Spleen (tissue), 13 donors: Measurements from ENCODE around the gene EPSTI1. TPM values are rescaled to one million over a fixed set of nuclear protein-coding genes. Genes with fewer than 3 reads are reported as not detected.
"Not testable (repeated sequence)": the region's sequence is repeated elsewhere in the genome, so short reads cannot be mapped to it uniquely, and the experiment has no call there.

Experiments used
- DNase-seq: peaks from one replicate; pipeline ENCODE4 v3.0.0-alpha.2; 2020
- H3K27ac ChIP-seq, 8 donors: fragments of 200-600 bp; sonication (generic) in 7 of 8; 1 replicate in 4 of 8; 2 replicates in 4 of 8; pipeline versions ENCODE4 v1.5.0 to v1.8.0; 2016 to 2021; ENCODE audit warnings: inconsistent platforms in 4 of 8, mild to moderate bottlenecking in 4 of 8, moderate library complexity in 1 of 8
- H3K27me3 ChIP-seq, 7 donors: fragments of 200-600 bp; sonication (generic) in 6 of 7; replicated peaks in 1 of 7; 1 replicate in 4 of 7; 2 replicates in 3 of 7; pipeline versions ENCODE4 v1.5.0 to v1.8.0; 2016 to 2021; ENCODE audit warnings: inconsistent platforms in 3 of 7, mild to moderate bottlenecking in 1 of 7
- H3K36me3 ChIP-seq, 6 donors: fragments of 200-600 bp; sonication (generic) in 5 of 6; 1 replicate in 4 of 6; 2 replicates in 2 of 6; pipeline versions ENCODE4 v1.5.0 to v1.8.0; 2016 to 2021; ENCODE audit warnings: inconsistent platforms in 2 of 6
- H3K4me1 ChIP-seq, 6 donors: fragments of 200-600 bp; sonication (generic) in 5 of 6; 1 replicate in 3 of 6; 2 replicates in 3 of 6; pipeline versions ENCODE4 v1.5.0 to v1.8.0; 2016 to 2021; ENCODE audit warnings: inconsistent platforms in 3 of 6
- H3K4me3 ChIP-seq, 8 donors: fragments of 200-600 bp; sonication (generic) in 7 of 8; 1 replicate in 4 of 8; 2 replicates in 4 of 8; pipeline versions ENCODE4 v1.5.0 to v1.8.0; 2016 to 2021; ENCODE audit warnings: inconsistent platforms in 4 of 8, mild to moderate bottlenecking in 4 of 8, moderate library complexity in 2 of 8
- H3K9me3 ChIP-seq, 8 donors: fragments of 200-600 bp; sonication (generic) in 7 of 8; 1 replicate in 4 of 8; 2 replicates in 4 of 8; pipeline versions ENCODE4 v1.5.0 to v1.8.0; 2016 to 2021; ENCODE audit warnings: inconsistent platforms in 4 of 8
- POLR2A ChIP-seq, 3 donors: fragments of 450-650 bp; IDR thresholded peaks; one replicate each; pipeline ENCODE4 v1.5.1; 2017; ENCODE audit warnings: antibody characterized with exemption in 3 of 3, mild to moderate bottlenecking in 1 of 3
- POLR2AphosphoS5 ChIP-seq, 3 donors: sonication (generic); formaldehyde crosslinking; IDR thresholded peaks; one replicate each; pipeline ENCODE4 v1.5.1; 2017; ENCODE audit warnings: antibody characterized with exemption in 3 of 3
- WGBS, 5 donors: extraction: QIAGEN DNeasy Blood & Tissue Kit in 3 of 5; methylation state at CpG; one replicate each; pipeline versions ENCODE4 v1.1.5 to v1.1.7; 2013 to 2018; 5-methylcytosine and 5-hydroxymethylcytosine counted together
- intact Hi-C: fragments of 100-400 bp; cut with DNase I; formaldehyde crosslinking; loops from one replicate; pipeline ENCODE4 v1.15.0; 2023; ENCODE audit warnings: low total_unique reads
- long read RNA-seq, 2 donors: transcript quantifications; one replicate each; lab custom pipeline, GENCODE V29; 2026
- polyA plus RNA-seq, 3 donors: library from polyadenylated mRNA; stranded (reverse); fragments of 200-250 nt; gene quantifications; one replicate each; pipeline ENCODE4 v1.2.1, GENCODE V29; 2013
- total RNA-seq, 7 donors: library from RNA; depleted of rRNA in 3 of 7; stranded (reverse); fragments of >200 nt in 3 of 7; fragmentation: NEBNext Ultra II Directional in 4 of 7; extraction: Animal tissue kit (Norgen Biotek cat#: 25700) in 4 of 7; gene quantifications; one replicate each; pipeline versions ENCODE4 v1.1.0 to v1.2.1, GENCODE V29; 2016 to 2021
- TF ChIP-seq, protein P1 (sequence below), 11 experiments: fragments of 200-600 bp in 7 of 11; fragments of 450-650 bp in 4 of 11; sonication (generic) in 4 of 11; IDR thresholded peaks in 8 of 11; conservative IDR thresholded peaks in 3 of 11; 1 replicate in 7 of 11; 2 replicates in 4 of 11; pipeline versions ENCODE4 v1.4.0 to v1.8.0; 2016 to 2021; ENCODE audit warnings: antibody characterized with exemption in 11 of 11, inconsistent platforms in 4 of 11, mild to moderate bottlenecking in 1 of 11
- donor health status: healthy with polysubstance abuse.
- donor health status: DM: no; HTN: no; CAD: no; lungs with moderate emphysema.
- donor health status: DM: no; HTN: no; CAD: no.
- donor health status: Bipolar disorder and iron deficiency.
- donor health status: healthy.
- donor health status: DM: no; HTN: no; CAD: no.
- donor health status: DM: yes; HTN: yes; CAD: no.

The EPSTI1 gene, protein sequence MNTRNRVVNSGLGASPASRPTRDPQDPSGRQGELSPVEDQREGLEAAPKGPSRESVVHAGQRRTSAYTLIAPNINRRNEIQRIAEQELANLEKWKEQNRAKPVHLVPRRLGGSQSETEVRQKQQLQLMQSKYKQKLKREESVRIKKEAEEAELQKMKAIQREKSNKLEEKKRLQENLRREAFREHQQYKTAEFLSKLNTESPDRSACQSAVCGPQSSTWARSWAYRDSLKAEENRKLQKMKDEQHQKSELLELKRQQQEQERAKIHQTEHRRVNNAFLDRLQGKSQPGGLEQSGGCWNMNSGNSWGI
- total RNA-seq (10 to 100 TPM; 12.1 to 50.2 (median 32.7) TPM), polyA plus RNA-seq (10 to 100 TPM in 2 of 3 donors, 1 to 10 TPM in 1; 9.9 to 14.6 (median 11.4) TPM)
- long read RNA-seq, donor 1, transcript EPSTI1-201 (11 exons, 3,114 nt) = major isoform, 8 of 11 reads
- long read RNA-seq, donor 1, partial matches to known transcripts = 0 of 11 reads
- long read RNA-seq, donor 1, other reads (novel, unspliced or antisense) = 0 of 11 reads
- long read RNA-seq, donor 2 = 0 reads

GRCh38 chr13:42991898-42992763 is at the start of gene EPSTI1:
EPSTI1 (minus strand) TSS chr13:42992241; CDS start chr13:42992165, 76 bp downstream.
- Histone ChIP-seq H3K27ac (peak within 1 kb of the TSS; percentile 86 to 99 (median 94)), H3K4me1 (peaks cover 8 to 53% (median 40%) of the 10 kb centered on the region in 6 donors), H3K27me3 (no peaks in the 10 kb centered on the region), H3K9me3 (no peaks in the 10 kb centered on the region), H3K4me3 (peak within 1 kb of the TSS; percentile 50 to 79 (median 62)), H3K36me3 (peaks cover 0 to 3% (median 0%) of the 10 kb centered on the region in 6 donors)
- TF ChIP-seq POLR2AphosphoS5 (IDR thresholded peaks at IDR 0.05) (peak; percentile 81 to 92 (median 91)), POLR2A (IDR thresholded peaks at IDR 0.05) (peak in 1 of 3 donors; percentile 59)
- TF ChIP-seq, protein P1, sequence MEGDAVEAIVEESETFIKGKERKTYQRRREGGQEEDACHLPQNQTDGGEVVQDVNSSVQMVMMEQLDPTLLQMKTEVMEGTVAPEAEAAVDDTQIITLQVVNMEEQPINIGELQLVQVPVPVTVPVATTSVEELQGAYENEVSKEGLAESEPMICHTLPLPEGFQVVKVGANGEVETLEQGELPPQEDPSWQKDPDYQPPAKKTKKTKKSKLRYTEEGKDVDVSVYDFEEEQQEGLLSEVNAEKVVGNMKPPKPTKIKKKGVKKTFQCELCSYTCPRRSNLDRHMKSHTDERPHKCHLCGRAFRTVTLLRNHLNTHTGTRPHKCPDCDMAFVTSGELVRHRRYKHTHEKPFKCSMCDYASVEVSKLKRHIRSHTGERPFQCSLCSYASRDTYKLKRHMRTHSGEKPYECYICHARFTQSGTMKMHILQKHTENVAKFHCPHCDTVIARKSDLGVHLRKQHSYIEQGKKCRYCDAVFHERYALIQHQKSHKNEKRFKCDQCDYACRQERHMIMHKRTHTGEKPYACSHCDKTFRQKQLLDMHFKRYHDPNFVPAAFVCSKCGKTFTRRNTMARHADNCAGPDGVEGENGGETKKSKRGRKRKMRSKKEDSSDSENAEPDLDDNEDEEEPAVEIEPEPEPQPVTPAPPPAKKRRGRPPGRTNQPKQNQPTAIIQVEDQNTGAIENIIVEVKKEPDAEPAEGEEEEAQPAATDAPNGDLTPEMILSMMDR (IDR thresholded peaks at IDR 0.05 in 8 of 11, conservative IDR thresholded peaks at IDR 0.05 in 3 of 11) = no peak
- peak; percentile 93 for DNase-seq
- WGBS, 5 donors = 0 to 2% (median 1%) methylated on average over 29 to 45 of the region's 45 CpGs
- intact Hi-C loops = no loop called here

DNA sequence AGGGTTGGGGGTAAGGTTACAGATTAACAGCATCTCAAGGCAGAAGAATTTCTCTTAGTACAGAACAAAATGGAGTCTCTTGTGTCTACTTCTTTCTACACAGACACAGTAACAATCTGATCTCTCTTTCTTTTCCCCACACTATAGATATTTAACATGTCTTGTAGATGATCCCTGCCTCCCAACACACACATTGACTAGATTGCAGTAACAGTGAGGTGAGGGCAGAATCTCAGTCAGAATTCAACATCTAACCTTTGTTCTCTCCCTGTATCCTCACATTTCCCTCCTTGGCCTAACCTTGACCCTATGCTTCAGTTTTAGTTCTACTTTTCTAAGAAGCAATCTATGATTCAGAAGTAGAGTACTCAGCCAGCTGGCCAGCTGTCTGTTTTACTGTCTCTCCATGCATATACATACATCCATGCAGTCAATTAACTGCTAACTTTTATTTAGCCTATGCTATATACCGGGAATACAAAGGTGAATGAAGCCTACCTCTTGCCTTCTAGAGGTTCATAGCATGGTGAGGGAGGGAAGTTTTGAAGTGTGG is 49.4 kb upstream of the EPSTI1 start:
- WGBS, 5 donors = 89 to 100% (median 91%) methylated on average over 1 of the region's 1 CpG

DNA sequence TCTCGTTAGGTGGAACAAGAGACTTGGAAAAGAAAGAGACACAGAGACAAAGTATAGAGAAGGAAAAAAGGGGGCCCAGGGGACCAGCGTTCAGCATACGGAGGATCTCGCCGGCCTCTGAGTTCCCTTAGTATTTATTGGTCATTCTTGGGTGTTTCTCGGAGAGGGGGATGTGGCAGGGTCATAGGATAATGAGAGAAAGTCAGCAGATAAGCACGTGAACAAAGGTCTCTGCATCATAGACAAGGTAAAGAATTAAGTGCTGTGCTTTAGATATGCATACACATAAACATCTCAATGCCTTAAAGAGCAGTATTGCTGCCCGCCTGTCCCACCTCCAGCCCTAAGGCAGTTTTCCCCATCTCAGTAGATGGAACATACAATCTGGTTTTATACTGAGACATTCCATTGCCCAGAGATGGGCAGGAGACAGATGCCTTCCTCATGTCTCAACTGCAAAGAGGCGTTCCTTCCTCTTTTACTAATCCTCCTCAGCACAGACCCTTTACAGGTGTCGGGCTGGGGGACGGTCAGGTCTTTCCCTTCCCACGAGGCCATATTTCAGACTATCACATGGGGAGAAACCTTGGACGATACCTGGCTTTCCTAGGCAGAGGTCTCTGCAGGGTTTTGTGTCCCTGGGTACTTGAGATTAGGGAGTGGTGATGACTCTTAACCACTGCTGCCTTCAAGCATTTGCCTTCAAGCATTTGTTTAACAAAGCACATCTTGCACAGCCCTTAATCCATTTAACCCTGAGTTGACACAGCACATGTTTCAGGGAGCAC is 48.7 kb upstream of the EPSTI1 start:
- H3K36me3 ChIP-seq, intact Hi-C loops: not testable (repeated sequence)
- 81 to 85% (median 83%) methylated on average over 13 of the region's 13 CpGs for whole genome bisulfite sequencing, 5 donors

More for the DNA sequence above, 49.4 kb upstream of the EPSTI1 start:
- intact Hi-C loops = no loop called here
- Histone ChIP-seq H3K4me3 (no peak overlapping the region), H3K4me1 (peaks cover 11 to 73% (median 43%) of the 10 kb centered on the region in 6 donors), H3K9me3 (no peaks in the 10 kb centered on the region), H3K27me3 (no peaks in the 10 kb centered on the region), H3K27ac (no peak overlapping the region), H3K36me3 (peaks cover 0 to 6% (median 0%) of the 10 kb centered on the region in 6 donors)
- no peak for DNase-seq
- TF ChIP-seq POLR2A (IDR thresholded peaks at IDR 0.05) = no peak
- TF ChIP-seq, protein P1 (IDR thresholded peaks at IDR 0.05 in 8 of 11, conservative IDR thresholded peaks at IDR 0.05 in 3 of 11) = no peak
- no peak for TF ChIP-seq POLR2AphosphoS5 (IDR thresholded peaks at IDR 0.05)

DNA sequence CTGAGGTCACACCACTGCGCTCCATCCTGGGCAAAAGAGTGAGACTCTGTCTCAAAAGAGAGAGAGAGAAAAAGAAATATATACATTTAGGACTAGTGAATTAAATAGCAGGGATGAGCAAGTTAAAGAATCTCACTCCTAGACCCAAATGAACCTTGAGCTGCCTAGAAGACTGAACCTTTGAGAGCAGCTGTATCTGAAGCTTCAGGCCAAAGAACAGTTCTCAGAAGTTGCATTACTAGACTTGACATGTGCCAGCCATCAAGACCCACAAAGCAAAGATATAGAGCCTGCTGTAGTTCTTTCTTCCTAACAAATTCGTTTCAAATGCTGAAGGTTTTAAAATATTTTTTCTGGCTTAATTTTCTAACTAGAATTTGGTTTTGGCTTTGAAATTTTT is 47.9 kb upstream of the EPSTI1 start:
- no peak overlapping the region for H3K27ac ChIP-seq
- TF ChIP-seq, protein P1 (IDR thresholded peaks at IDR 0.05 in 8 of 11, conservative IDR thresholded peaks at IDR 0.05 in 3 of 11) = no peak
- no peak for TF ChIP-seq POLR2A (IDR thresholded peaks at IDR 0.05)
- no peak for TF ChIP-seq POLR2AphosphoS5 (IDR thresholded peaks at IDR 0.05)
- DNase-seq = no peak
- no peak overlapping the region for H3K4me3 ChIP-seq
- peaks cover 10 to 71% (median 33%) of the 10 kb centered on the region in 6 donors for H3K4me1 ChIP-seq
- H3K27me3 ChIP-seq = no peaks in the 10 kb centered on the region
- H3K36me3 ChIP-seq = peaks cover 0 to 8% (median 0%) of the 10 kb centered on the region in 6 donors
- intact Hi-C loops = no loop called here
- H3K9me3 ChIP-seq = no peaks in the 10 kb centered on the region
- 91 to 98% (median 93%) methylated on average over 2 of the region's 2 CpGs for WGBS, 5 donors

More for the DNA sequence above, 48.7 kb upstream of the EPSTI1 start:
- DNase-seq, H3K4me3 ChIP-seq, H3K9me3 ChIP-seq, H3K27ac ChIP-seq, H3K27me3 ChIP-seq: not testable (repeated sequence)
- H3K4me1 ChIP-seq = peaks cover 11 to 71% (median 39%) of the 10 kb centered on the region in 6 donors
